HepG2 (cell line): ENCODE measurements around the gene PSMB3. TPM values are rescaled to one million over a fixed set of nuclear protein-coding genes. Genes with fewer than 3 reads are reported as not detected.

Experiments used
- AGO2 ChIP-seq: fragments of 200-400 bp; formaldehyde crosslinking; optimal IDR thresholded peaks from 2 replicates; pipeline ENCODE3; 2017; ENCODE audit warnings: mild to moderate bottlenecking, low read depth, low read length, moderate library complexity
- ASH2L ChIP-seq: fragments of 300-600, 200-600 bp; sonication (generic); IDR thresholded peaks from 2 replicates; pipeline ENCODE4 v1.7.0; 2017; ENCODE audit warnings: low read depth, mild to moderate bottlenecking, moderate library complexity, mixed read lengths, low read length; ENCODE audit not compliant: insufficient read length
- ATRX ChIP-seq: sonication (generic); formaldehyde crosslinking; IDR thresholded peaks from 2 replicates; pipeline ENCODE4 v1.4.0; 2020; ENCODE audit warnings: missing genetic modification reagents, borderline replicate concordance
- FOSL2 ChIP-seq: sonication (generic); formaldehyde crosslinking; IDR thresholded peaks from 2 replicates; pipeline ENCODE4 v1.4.0; 2020; ENCODE audit warnings: missing genetic modification reagents
- HOXD1 ChIP-seq: sonication (generic); formaldehyde crosslinking; IDR thresholded peaks from 2 replicates; pipeline ENCODE4 v1.5.0; 2020; ENCODE audit warnings: missing genetic modification reagents
- KAT8 ChIP-seq: IDR thresholded peaks from 2 replicates; pipeline ENCODE4 v1.6.1; 2016; ENCODE audit warnings: missing genetic modification reagents, missing compliant biosample characterization
- KDM5B ChIP-seq: sonication (generic); formaldehyde crosslinking; IDR thresholded peaks from 2 replicates; pipeline ENCODE4 v1.4.0; 2020; ENCODE audit warnings: missing genetic modification reagents, mild to moderate bottlenecking, borderline replicate concordance
- MLLT10 ChIP-seq: sonication (generic); formaldehyde crosslinking; IDR thresholded peaks from 2 replicates; pipeline ENCODE4 v1.4.0; 2020; ENCODE audit warnings: missing genetic modification reagents
- RBFOX2 ChIP-seq: fragments of 200-400 bp; formaldehyde crosslinking; IDR thresholded peaks from 2 replicates; pipeline ENCODE4 v1.6.1; 2017; ENCODE audit warnings: low read depth, mild to moderate bottlenecking, low read length
- REXO4 ChIP-seq: sonication (generic); formaldehyde crosslinking; IDR thresholded peaks from 2 replicates; pipeline ENCODE4 v1.8.0; 2022; ENCODE audit warnings: missing genetic modification reagents, mild to moderate bottlenecking, borderline replicate concordance
- SMAD9 ChIP-seq: sonication (generic); formaldehyde crosslinking; IDR thresholded peaks from 2 replicates; pipeline ENCODE4 v1.5.1; 2020; ENCODE audit warnings: mild to moderate bottlenecking, missing genetic modification reagents
- SMARCC2 ChIP-seq: fragments of 450-650 bp; IDR thresholded peaks from 2 replicates; pipeline ENCODE4 v1.6.1; 2017; ENCODE audit warnings: antibody characterized with exemption, mild to moderate bottlenecking
- SMARCE1 ChIP-seq: fragments of 450-650 bp; IDR thresholded peaks from 2 replicates; pipeline ENCODE4 v1.6.1; 2017; ENCODE audit warnings: borderline replicate concordance
- TEAD2 ChIP-seq: sonication (generic); formaldehyde crosslinking; IDR thresholded peaks from 2 replicates; pipeline ENCODE4 v1.9.0; 2021; ENCODE audit warnings: missing genetic modification reagents
- TP53 ChIP-seq: sonication (generic); formaldehyde crosslinking; conservative IDR thresholded peaks from 2 replicates; pipeline ENCODE4 v1.4.0; 2020; ENCODE audit warnings: missing genetic modification reagents
- ZNF121 ChIP-seq: sonication (generic); formaldehyde crosslinking; IDR thresholded peaks from 2 replicates; pipeline ENCODE4 v1.5.0; 2020; ENCODE audit warnings: mild to moderate bottlenecking, missing genetic modification reagents
- ZNF143 ChIP-seq: sonication (generic); formaldehyde crosslinking; IDR thresholded peaks from 2 replicates; pipeline ENCODE4 v1.4.0; 2020; ENCODE audit warnings: missing genetic modification reagents
- ZNF263 ChIP-seq: sonication (generic); formaldehyde crosslinking; IDR thresholded peaks from 2 replicates; pipeline ENCODE4 v1.4.0; 2020; ENCODE audit warnings: missing genetic modification reagents
- ZNF274 ChIP-seq: sonication (generic); formaldehyde crosslinking; IDR thresholded peaks from 2 replicates; pipeline ENCODE4 v1.5.1; 2020; ENCODE audit warnings: mild to moderate bottlenecking, missing genetic modification reagents
- ZNF3 ChIP-seq: IDR thresholded peaks from 2 replicates; pipeline ENCODE4 v1.7.0; 2017; ENCODE audit warnings: inconsistent platforms
- ZNF430 ChIP-seq: sonication (generic); formaldehyde crosslinking; IDR thresholded peaks from 2 replicates; pipeline ENCODE4 v1.9.0; 2021; ENCODE audit warnings: mild to moderate bottlenecking, missing genetic modification reagents
- ZNF589 ChIP-seq: sonication (generic); formaldehyde crosslinking; conservative IDR thresholded peaks from 2 replicates; pipeline ENCODE4 v1.8.0; 2022; ENCODE audit warnings: mild to moderate bottlenecking, moderate library complexity, missing genetic modification reagents
- ZNF746 ChIP-seq: sonication (generic); formaldehyde crosslinking; IDR thresholded peaks from 2 replicates; pipeline ENCODE4 v1.8.0; 2022; ENCODE audit warnings: mild to moderate bottlenecking, missing genetic modification reagents
- polyA plus RNA-seq, 8 experiments: library from polyadenylated mRNA; depleted of rRNA in 3 of 8; stranded (reverse) in 7 of 8; unstranded in 1 of 8; fragments of >200 nt; fragmentation: Illumina TruSeq in 4 of 8; extraction: Trizol in 4 of 8; gene quantifications; 2 replicates each; pipeline versions ENCODE4 v1.2.1 to v1.2.3, GENCODE V29; 2011 to 2016; ENCODE audit warnings: low read depth in 4 of 8, missing spikeins in 1 of 8, mixed read lengths in 1 of 8; ENCODE audit not compliant: insufficient read depth in 1 of 8
- total RNA-seq, 5 experiments: library from RNA; depleted of rRNA; stranded (reverse); fragments of >200 nt; fragmentation: Illumina TruSeq; extraction: Trizol; gene quantifications; 2 replicates each; pipeline ENCODE4 v1.2.3, GENCODE V29; 2016; ENCODE audit warnings: low read depth in 1 of 5
- TF ChIP-seq, protein P1 (sequence below): sonication (generic); formaldehyde crosslinking; IDR thresholded peaks from 2 replicates; pipeline ENCODE4 v1.4.0; 2020; ENCODE audit warnings: mild to moderate bottlenecking, missing genetic modification reagents, borderline replicate concordance
- TF ChIP-seq, protein P2 (sequence below), 2 experiments: sonication (generic) in 1 of 2; formaldehyde crosslinking in 1 of 2; IDR thresholded peaks; 2 replicates each; pipeline versions ENCODE4 v1.5.1 to v1.6.1; 2011 to 2020; ENCODE audit warnings: borderline replicate concordance in 1 of 2, low read depth in 1 of 2, low read length in 1 of 2, mild to moderate bottlenecking in 1 of 2, missing genetic modification reagents in 1 of 2, moderate library complexity in 1 of 2
- TF ChIP-seq, protein P3 (sequence below): sonication (generic); formaldehyde crosslinking; IDR thresholded peaks from 2 replicates; pipeline ENCODE4 v1.4.0; 2020; ENCODE audit warnings: missing genetic modification reagents; ENCODE audit errors: not compliant biosample characterization

PSMB3 gene
- total and polyA plus RNA-seq, 2 of the 13 experiments (the other 11 are each of a cell fraction or from before 2014, with no cell fraction given): 366 to 517 TPM

DNA sequence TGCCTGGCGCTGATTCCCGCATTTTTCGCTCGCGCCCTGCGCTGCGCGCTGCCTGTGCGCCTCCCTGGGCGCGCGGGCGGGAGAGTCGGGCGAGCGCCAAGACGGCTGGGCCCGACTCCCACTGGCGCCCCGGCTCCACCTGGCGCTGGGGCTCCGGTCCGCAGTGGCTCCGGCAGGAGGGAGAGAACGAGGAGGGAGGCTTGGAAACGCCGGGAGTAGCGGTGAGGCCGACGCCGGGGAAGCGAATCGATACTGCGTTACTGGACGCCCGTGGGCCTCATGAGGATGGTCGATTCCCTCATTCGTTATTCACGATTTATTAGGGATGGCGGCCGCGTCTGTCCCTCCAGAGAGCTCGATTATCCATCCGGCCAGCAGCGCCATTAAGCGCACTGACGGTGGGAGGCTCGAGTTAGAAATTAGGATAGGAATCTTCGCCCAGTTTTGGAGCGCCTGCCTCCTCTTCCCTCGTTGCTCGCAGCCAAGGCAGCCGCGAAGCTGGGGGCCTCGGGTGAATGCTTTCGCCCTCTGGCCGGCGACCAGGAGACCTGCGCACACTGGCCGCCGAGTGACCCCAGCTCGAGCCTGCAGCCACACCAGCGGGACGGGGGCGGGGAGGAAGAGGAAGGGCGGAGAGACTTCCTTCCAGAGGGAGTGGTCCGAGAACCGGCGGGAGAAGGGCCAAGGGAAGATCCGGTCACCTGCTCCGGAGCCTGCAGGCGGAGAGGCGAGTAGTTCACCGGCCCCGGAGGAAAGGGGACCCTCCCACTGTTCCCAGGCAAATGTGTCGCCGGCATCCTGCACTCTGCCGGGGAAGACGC lies 3.1 kb upstream of the PSMB3 start (continued):
- TF ChIP-seq, protein P1, sequence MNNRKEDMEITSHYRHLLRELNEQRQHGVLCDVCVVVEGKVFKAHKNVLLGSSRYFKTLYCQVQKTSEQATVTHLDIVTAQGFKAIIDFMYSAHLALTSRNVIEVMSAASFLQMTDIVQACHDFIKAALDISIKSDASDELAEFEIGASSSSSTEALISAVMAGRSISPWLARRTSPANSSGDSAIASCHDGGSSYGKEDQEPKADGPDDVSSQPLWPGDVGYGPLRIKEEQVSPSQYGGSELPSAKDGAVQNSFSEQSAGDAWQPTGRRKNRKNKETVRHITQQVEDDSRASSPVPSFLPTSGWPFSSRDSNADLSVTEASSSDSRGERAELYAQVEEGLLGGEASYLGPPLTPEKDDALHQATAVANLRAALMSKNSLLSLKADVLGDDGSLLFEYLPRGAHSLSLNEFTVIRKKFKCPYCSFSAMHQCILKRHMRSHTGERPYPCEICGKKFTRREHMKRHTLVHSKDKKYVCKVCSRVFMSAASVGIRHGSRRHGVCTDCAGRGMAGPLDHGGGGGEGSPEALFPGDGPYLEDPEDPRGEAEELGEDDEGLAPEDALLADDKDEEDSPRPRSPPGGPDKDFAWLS (CRISPR knock-in tag): 0 out of 2 replicates have a peak, but pooled peaks have one; percentile 14
- TF ChIP-seq ATRX (CRISPR knock-in tag) (no peak), ZNF263 (CRISPR knock-in tag) (no peak), FOSL2 (CRISPR knock-in tag) (no peak; the same call in 1 of the 2 replicates), ZNF3 (CRISPR knock-in tag) (peak; percentile 9; the same call in 1 of the 2 replicates), KAT8 (CRISPR knock-in tag) (peak; percentile 38; the same call in 1 of the 2 replicates), TP53 (CRISPR knock-in tag) (no peak), SMARCE1 (no peak), SMAD9 (CRISPR knock-in tag) (no peak), ZNF589 (CRISPR knock-in tag) (peak; percentile 84; the same call in 1 of the 2 replicates), ZNF430 (CRISPR knock-in tag) (peak; percentile 41; the same call in 1 of the 2 replicates), SMARCC2 (no peak), ASH2L (peak; percentile 60), MLLT10 (no peak), AGO2 (peak; percentile 96), TEAD2 (CRISPR knock-in tag) (no peak; the same call in 1 of the 2 replicates), ZNF274 (peak; percentile 81; the same call in 1 of the 2 replicates), KDM5B (peak; percentile 72; the same call in 1 of the 2 replicates), ZNF143 (CRISPR knock-in tag) (peak; percentile 67), ZNF121 (CRISPR knock-in tag) (no peak; the same call in 1 of the 2 replicates), REXO4 (CRISPR knock-in tag) (no peak), ZNF746 (CRISPR knock-in tag) (peak; percentile 86; the same call in 1 of the 2 replicates), HOXD1 (peak; percentile 87), RBFOX2 (peak; percentile 90)
- TF ChIP-seq, protein P2, sequence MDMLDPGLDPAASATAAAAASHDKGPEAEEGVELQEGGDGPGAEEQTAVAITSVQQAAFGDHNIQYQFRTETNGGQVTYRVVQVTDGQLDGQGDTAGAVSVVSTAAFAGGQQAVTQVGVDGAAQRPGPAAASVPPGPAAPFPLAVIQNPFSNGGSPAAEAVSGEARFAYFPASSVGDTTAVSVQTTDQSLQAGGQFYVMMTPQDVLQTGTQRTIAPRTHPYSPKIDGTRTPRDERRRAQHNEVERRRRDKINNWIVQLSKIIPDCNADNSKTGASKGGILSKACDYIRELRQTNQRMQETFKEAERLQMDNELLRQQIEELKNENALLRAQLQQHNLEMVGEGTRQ (IDR thresholded peaks at IDR 0.05; ENCODE audit: low read depth, low read length): no peak
- TF ChIP-seq, protein P2 (CRISPR knock-in tag; IDR thresholded peaks at IDR 0.05; ENCODE audit: borderline replicate concordance): peak; percentile 68; the same call in 1 of the 2 replicates
- TF ChIP-seq, protein P3, sequence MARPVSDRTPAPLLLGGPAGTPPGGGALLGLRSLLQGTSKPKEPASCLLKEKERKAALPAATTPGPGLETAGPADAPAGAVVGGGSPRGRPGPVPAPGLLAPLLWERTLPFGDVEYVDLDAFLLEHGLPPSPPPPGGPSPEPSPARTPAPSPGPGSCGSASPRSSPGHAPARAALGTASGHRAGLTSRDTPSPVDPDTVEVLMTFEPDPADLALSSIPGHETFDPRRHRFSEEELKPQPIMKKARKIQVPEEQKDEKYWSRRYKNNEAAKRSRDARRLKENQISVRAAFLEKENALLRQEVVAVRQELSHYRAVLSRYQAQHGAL (CRISPR knock-in tag): peak; percentile 62
